ENCODE measurements around the gene MKNK2. TPM values are rescaled to one million over a fixed set of nuclear protein-coding genes. Genes with fewer than 3 reads are reported as not detected.

The MKNK2 gene
- total RNA-seq, 4 donors from 2014 or later = 224 to 367 (median 251) TPM

- intact Hi-C loops (cut with DNase I; ENCODE audit: low total_unique reads) = no loop called here
- 82 to 86% methylated on average over 16 to 18 of the region's 18 CpGs for WGBS, 2 donors
- H3K4me3 ChIP-seq (ENCODE audit: low read depth, poor library complexity, severe bottlenecking) = no peak overlapping the region
- DNase-seq (ENCODE audit: low spot score in 2 of 2) = peak in 1 of 2 donors; percentile 84
- no peak for TF ChIP-seq POLR2A (IDR thresholded peaks at IDR 0.05)
- no peak for TF ChIP-seq CTCF (IDR thresholded peaks at IDR 0.05)
Measured at GRCh38 chr19:2044709-2045500, 6.1 kb downstream of the MKNK2 start.

- TF ChIP-seq POLR2A (IDR thresholded peaks at IDR 0.05) (no peak), CTCF (IDR thresholded peaks at IDR 0.05) (no peak)
- intact Hi-C loops (cut with DNase I; ENCODE audit: low total_unique reads) = no loop called here
- DNase-seq (ENCODE audit: low spot score in 2 of 2) = peak in 1 of 2 donors; percentile 85
- 79 to 80% methylated on average over 9 to 10 of the region's 11 CpGs for WGBS, 2 donors
- no peak overlapping the region for H3K4me3 ChIP-seq (ENCODE audit: low read depth, poor library complexity, severe bottlenecking)
Measured at GRCh38 chr19:2043961-2044708, 6.9 kb downstream of the MKNK2 start.

GRCh38 chr19:2043251-2043641 is 7.8 kb downstream of the MKNK2 start:
- 63 to 75% methylated on average over 6 to 8 of the region's 9 CpGs for WGBS, 2 donors
- DNase-seq (ENCODE audit: low spot score in 2 of 2) = peak; percentile 30 to 85
- intact Hi-C loops (cut with DNase I; ENCODE audit: low total_unique reads) = no loop called here
- H3K4me3 ChIP-seq (ENCODE audit: low read depth, poor library complexity, severe bottlenecking) = no peak overlapping the region
- TF ChIP-seq POLR2A (IDR thresholded peaks at IDR 0.05) (no peak), CTCF (IDR thresholded peaks at IDR 0.05) (no peak)

- intact Hi-C loops (cut with DNase I; ENCODE audit: low total_unique reads) = no loop called here
- TF ChIP-seq CTCF (IDR thresholded peaks at IDR 0.05) = no peak
- DNase-seq (ENCODE audit: low spot score in 2 of 2) = peak; percentile 43 to 93
- 25 to 33% methylated on average over 21 to 25 of the region's 29 CpGs for WGBS, 2 donors
- H3K4me3 ChIP-seq (ENCODE audit: low read depth, poor library complexity, severe bottlenecking) = no peak overlapping the region
Measured at GRCh38 chr19:2042485-2043250, 8.4 kb downstream of the MKNK2 start.

GRCh38 chr19:2041683-2042484 is 9.2 kb downstream of the MKNK2 start:
- DNase-seq (ENCODE audit: low spot score in 2 of 2) = peak; percentile 95 to 99
- whole genome bisulfite sequencing, 2 donors = 21 to 44% methylated on average over 8 to 27 of the region's 77 CpGs
- intact Hi-C loops (cut with DNase I; ENCODE audit: low total_unique reads) = no loop called here
- TF ChIP-seq POLR2A (IDR thresholded peaks at IDR 0.05) = no peak
- no peak for TF ChIP-seq CTCF (IDR thresholded peaks at IDR 0.05)
- no peak overlapping the region for H3K4me3 ChIP-seq (ENCODE audit: low read depth, poor library complexity, severe bottlenecking)

All from lower leg skin (tissue), 4 donors.